H1 (cell line): ENCODE measurements around the gene DMXL2. TPM values are rescaled to one million over a fixed set of nuclear protein-coding genes. Genes with fewer than 3 reads are reported as not detected.
A peak's percentile ranks its signal among the peaks of the same experiment; 100 is the strongest.

Source experiments
- CTCF ChIA-PET: fragments of 300-600 bp; sonication (Branson Sonifier 250); formaldehyde crosslinking; loops from one replicate; lab custom pipeline; 2021; ENCODE audit not compliant: partially characterized antibody; lab: Charles Lee
- POLR2A ChIA-PET: fragments of 300-600 bp; sonication (Branson Sonifier 250); formaldehyde crosslinking; loops from one replicate; lab custom pipeline; 2021; ENCODE audit warnings: inconsistent platforms; ENCODE audit not compliant: partially characterized antibody; lab: Charles Lee
- DNase-seq, 2 experiments: peaks; one replicate each; pipeline versions ENCODE4 v3.0.0 to v3.0.0-alpha.2; 2010 to 2022; ENCODE audit warnings: low spot score in 2 of 2, low read depth in 1 of 2, mixed read lengths in 1 of 2
- FAIRE-seq: peaks from 2 replicates; lab custom pipeline; 2011; peaks lifted over from hg19 to GRCh38; lab: Jason Lieb, UNC
- H2AFZ ChIP-seq: 2 replicates; pipeline ENCODE4 v1.8.1; 2012; ENCODE audit warnings: low read length, inconsistent platforms
- H2AK5ac ChIP-seq: 2 replicates; pipeline ENCODE4 v1.6.1; 2013; ENCODE audit warnings: low read depth, low read length
- H2BK120ac ChIP-seq: replicated peaks from 2 replicates; pipeline ENCODE3; 2013; ENCODE audit warnings: low read depth, low read length, inconsistent platforms
- H2BK12ac ChIP-seq: 2 replicates; pipeline ENCODE4 v1.6.1; 2013; ENCODE audit warnings: low read depth, low read length
- H2BK15ac ChIP-seq: 2 replicates; pipeline ENCODE4 v1.6.1; 2013; ENCODE audit warnings: low read length
- H2BK20ac ChIP-seq: 2 replicates; pipeline ENCODE4 v1.6.1; 2013; ENCODE audit warnings: low read length
- H2BK5ac ChIP-seq: 2 replicates; pipeline ENCODE4 v1.6.1; 2013; ENCODE audit warnings: low read depth, low read length
- H3K14ac ChIP-seq: 2 replicates; pipeline ENCODE4 v1.6.1; 2013; ENCODE audit warnings: inconsistent platforms; ENCODE audit not compliant: insufficient read length
- H3K18ac ChIP-seq: 2 replicates; pipeline ENCODE4 v1.6.1; 2013; ENCODE audit warnings: low read length; ENCODE audit errors: extremely low read depth
- H3K23ac ChIP-seq: 2 replicates; pipeline ENCODE4 v1.6.1; 2013; ENCODE audit warnings: inconsistent platforms; ENCODE audit not compliant: insufficient read length
- H3K23me2 ChIP-seq: 2 replicates; pipeline ENCODE4 v1.6.1; 2013; ENCODE audit warnings: low read depth, low read length
- H3K27ac ChIP-seq: 2 replicates; pipeline ENCODE4 v1.6.1; 2011; ENCODE audit warnings: low read depth, low read length, inconsistent platforms
- H3K27me3 ChIP-seq, 4 experiments: replicated peaks in 1 of 4; 1 replicate in 1 of 4; 2 replicates in 3 of 4; pipeline versions ENCODE4 v1.6.1 to v1.8.1; 2011 to 2013; ENCODE audit warnings: low read length in 3 of 4, mild to moderate bottlenecking in 3 of 4, inconsistent platforms in 2 of 4, mixed read lengths in 2 of 4, moderate library complexity in 1 of 4; ENCODE audit not compliant: control insufficient read depth in 3 of 4, insufficient read depth in 3 of 4; ENCODE audit errors: extremely low read depth in 1 of 4
- H3K36me3 ChIP-seq, 4 experiments: 2 replicates each; pipeline versions ENCODE4 v1.6.1 to v1.8.1; 2011 to 2013; ENCODE audit warnings: mild to moderate bottlenecking in 4 of 4, low read length in 3 of 4, moderate library complexity in 2 of 4, control low read depth in 1 of 4, inconsistent platforms in 1 of 4; ENCODE audit not compliant: insufficient read depth in 4 of 4, control insufficient read depth in 2 of 4
- H3K4ac ChIP-seq: replicated peaks from 2 replicates; pipeline ENCODE3; 2013; ENCODE audit warnings: low read length, low read depth, mixed read lengths, inconsistent platforms; ENCODE audit not compliant: insufficient read length
- H3K4me1 ChIP-seq, 4 experiments: replicated peaks in 1 of 4; 1 replicate in 1 of 4; 2 replicates in 3 of 4; pipeline versions ENCODE4 v1.6.1 to v1.8.1; 2011 to 2013; ENCODE audit warnings: low read length in 3 of 4, inconsistent platforms in 2 of 4, mixed read lengths in 1 of 4; ENCODE audit not compliant: insufficient read depth in 4 of 4, control insufficient read depth in 3 of 4
- H3K4me2 ChIP-seq, 2 experiments: 2 replicates each; pipeline versions ENCODE4 v1.6.1 to v1.8.1; 2011 to 2013; ENCODE audit warnings: low read depth in 2 of 2, low read length in 2 of 2, control low read depth in 1 of 2, inconsistent platforms in 1 of 2, mild to moderate bottlenecking in 1 of 2; ENCODE audit not compliant: insufficient read depth in 1 of 2
- H3K4me3 ChIP-seq, 4 experiments: fragments of 200-600, 300-600 bp in 1 of 4; sonication (generic), shearing (Covaris generic), sonication (Bioruptor Twin) in 1 of 4; 2 replicates each; pipeline versions ENCODE4 v1.5.1 to v1.8.1; 2011 to 2016; ENCODE audit warnings: low read length in 4 of 4, low read depth in 3 of 4, control low read depth in 2 of 4, inconsistent platforms in 2 of 4, mild to moderate bottlenecking in 2 of 4, mixed read lengths in 1 of 4, moderate library complexity in 1 of 4; ENCODE audit not compliant: insufficient read depth in 2 of 4; ENCODE audit errors: extremely low read depth in 1 of 4
- H3K56ac ChIP-seq: replicated peaks from 2 replicates; pipeline ENCODE3; 2013; ENCODE audit warnings: low read depth, mild to moderate bottlenecking, mixed read lengths, low read length, inconsistent platforms; ENCODE audit not compliant: insufficient read length
- H3K79me1 ChIP-seq: 2 replicates; pipeline ENCODE4 v1.6.1; 2013; ENCODE audit warnings: low read depth, low read length, control low read depth
- H3K79me2 ChIP-seq, 2 experiments: 2 replicates each; pipeline versions ENCODE4 v1.6.1 to v1.8.1; 2012 to 2013; ENCODE audit warnings: low read length in 2 of 2, mild to moderate bottlenecking in 2 of 2, inconsistent platforms in 1 of 2; ENCODE audit not compliant: insufficient read depth in 2 of 2, control insufficient read depth in 1 of 2
- H3K9ac ChIP-seq, 4 experiments: replicated peaks in 1 of 4; 1 replicate in 1 of 4; 2 replicates in 3 of 4; pipeline versions ENCODE4 v1.6.1 to v1.8.1; 2011 to 2013; ENCODE audit warnings: low read depth in 3 of 4, low read length in 3 of 4, control low read depth in 2 of 4, mild to moderate bottlenecking in 2 of 4, moderate library complexity in 2 of 4, inconsistent platforms in 1 of 4; ENCODE audit errors: extremely low read depth in 1 of 4
- H3K9me3 ChIP-seq, 2 experiments: 2 replicates each; pipeline versions ENCODE4 v1.6.1 to v1.8.1; 2012 to 2013; ENCODE audit warnings: mild to moderate bottlenecking in 2 of 2, moderate library complexity in 2 of 2, control low read depth in 1 of 2, inconsistent platforms in 1 of 2, low read depth in 1 of 2, low read length in 1 of 2, mixed read lengths in 1 of 2; ENCODE audit not compliant: insufficient read depth in 2 of 2
- H4K20me1 ChIP-seq, 2 experiments: replicated peaks in 1 of 2; 2 replicates each; pipeline versions ENCODE3 to v1.8.1; 2011 to 2013; ENCODE audit warnings: inconsistent platforms in 2 of 2, low read length in 2 of 2, mild to moderate bottlenecking in 1 of 2; ENCODE audit not compliant: insufficient read depth in 2 of 2, control insufficient read depth in 1 of 2
- H4K5ac ChIP-seq: 2 replicates; pipeline ENCODE4 v1.6.1; 2013; ENCODE audit warnings: low read length, low read depth, mixed read lengths, inconsistent platforms; ENCODE audit not compliant: insufficient read length
- H4K8ac ChIP-seq: 2 replicates; pipeline ENCODE4 v1.8.0; 2013; ENCODE audit warnings: mild to moderate bottlenecking, moderate library complexity, low read length, inconsistent platforms; ENCODE audit not compliant: insufficient read depth; ENCODE audit errors: extremely low read depth
- H4K91ac ChIP-seq: replicated peaks from 2 replicates; pipeline ENCODE3; 2013; ENCODE audit warnings: low read length, mixed read lengths, inconsistent platforms; ENCODE audit not compliant: insufficient read length
- WGBS, 2 experiments: shearing (Covaris generic) in 1 of 2; methylation state at CpG; one replicate each; pipeline versions ENCODE4 v1.1.6 to v1.1.7; 2013 to 2015; ENCODE audit warnings: low lambda C conversion rate in 2 of 2, mixed read lengths in 2 of 2, inconsistent platforms in 1 of 2, low coverage in 1 of 2, missing lambda C conversion rate in 1 of 2; ENCODE audit not compliant: insufficient replicate concordance in 2 of 2, insufficient coverage in 1 of 2, insufficient read length in 1 of 2; ENCODE audit errors: extremely low coverage in 1 of 2, missing lambda C conversion rate in 1 of 2; 5-methylcytosine and 5-hydroxymethylcytosine counted together
- polyA plus RNA-seq, 7 experiments: library from polyadenylated mRNA; depleted of rRNA in 3 of 7; stranded (reverse) in 5 of 7; unstranded in 2 of 7; fragments of >200 nt in 5 of 7; fragments of 200-250 nt in 2 of 7; gene quantifications; 1 replicate in 5 of 7; 2 replicates in 1 of 7; 4 replicates in 1 of 7; pipeline versions ENCODE4 v1.2.1 to v1.2.3, GENCODE V29; 2011 to 2013; ENCODE audit warnings: missing spikeins in 2 of 7, mixed read lengths in 2 of 7
- total RNA-seq: library from RNA; stranded (reverse); fragmentation: NEBNext Ultra II Directional; extraction: Animal tissue kit (Norgen Biotek cat#: 25700); gene quantifications from 2 replicates; pipeline ENCODE4 v1.2.1, GENCODE V29; 2021

Gene DMXL2
- total and polyA plus RNA-seq, 2 of the 8 experiments (the other 6 are each of a cell fraction or from before 2014, with no cell fraction given) = 9.5 to 10.6 TPM

DNA sequence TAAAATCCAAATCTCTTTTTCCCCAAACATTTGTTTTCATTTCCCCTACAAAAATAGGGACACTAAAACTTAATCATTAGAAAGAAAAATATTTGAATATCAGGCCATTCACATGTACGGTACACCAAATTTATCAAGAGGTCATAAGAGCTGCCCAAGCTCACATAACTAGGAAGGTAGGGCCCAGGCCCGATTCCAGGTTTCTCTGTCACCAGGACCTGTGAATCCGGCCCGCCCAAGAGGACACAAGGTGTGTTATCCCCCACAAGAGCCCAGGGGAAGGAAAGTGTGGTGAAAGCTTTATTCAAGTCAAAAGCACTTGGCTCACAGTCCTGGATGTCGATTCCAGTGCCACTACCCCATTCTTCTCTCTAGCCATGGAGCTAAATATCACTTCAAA is 130.6 kb downstream of the DMXL2 start:
- no peak overlapping the region for H3K23ac ChIP-seq
- no peak overlapping the region for H2AK5ac ChIP-seq
- peak overlapping the region; percentile 51; the same call in 1 of the 2 replicates for H4K8ac ChIP-seq
- no peak overlapping the region for H3K14ac ChIP-seq
- POLR2A ChIA-PET = no interaction called here
- no peak overlapping the region for H3K18ac ChIP-seq
- H3K27ac ChIP-seq = no peak overlapping the region
- no peak overlapping the region for H4K5ac ChIP-seq
- no peak overlapping the region for H3K4ac ChIP-seq
- no peak overlapping the region for H3K9ac ChIP-seq
- H3K23me2 ChIP-seq = no peaks in the 10 kb centered on the region
- CTCF ChIA-PET = interaction anchor here (0.6 to 1.3 kb wide), 2 partner anchors 89 to 1657 kb away, joined by 3 read pairs; no protein-coding TSS in a partner anchor
- no peak overlapping the region for H2BK5ac ChIP-seq
- H3K4me2 ChIP-seq = no peak overlapping the region
- H4K91ac ChIP-seq = no peak overlapping the region
- H3K27me3 ChIP-seq = no peaks in the 10 kb centered on the region
- H2BK120ac ChIP-seq = no peak overlapping the region
- WGBS, 2 experiments = 81% methylated on average over 5 of the region's 5 CpGs; no CpG with 5 or more reads in 1 of the 2 experiments
- H3K79me2 ChIP-seq = no peaks in the 10 kb centered on the region
- H2BK20ac ChIP-seq = no peak overlapping the region
- no peaks in the 10 kb centered on the region; a peak in 1 of 8 replicates for H3K36me3 ChIP-seq
- DNase-seq (no peak), FAIRE-seq (no peak)
- H3K9me3 ChIP-seq = no peaks in the 10 kb centered on the region
- no peaks in the 10 kb centered on the region for H4K20me1 ChIP-seq
- H2AFZ ChIP-seq = no peak overlapping the region
- no peaks in the 10 kb centered on the region for H3K4me1 ChIP-seq
- H3K79me1 ChIP-seq = no peaks in the 10 kb centered on the region
- H2BK12ac ChIP-seq = no peak overlapping the region
- H3K56ac ChIP-seq = no peak overlapping the region
- no peak overlapping the region for H2BK15ac ChIP-seq
- no peak overlapping the region for H3K4me3 ChIP-seq
